ENCODE data around the gene FGFBP2.

Gene FGFBP2

DNA sequence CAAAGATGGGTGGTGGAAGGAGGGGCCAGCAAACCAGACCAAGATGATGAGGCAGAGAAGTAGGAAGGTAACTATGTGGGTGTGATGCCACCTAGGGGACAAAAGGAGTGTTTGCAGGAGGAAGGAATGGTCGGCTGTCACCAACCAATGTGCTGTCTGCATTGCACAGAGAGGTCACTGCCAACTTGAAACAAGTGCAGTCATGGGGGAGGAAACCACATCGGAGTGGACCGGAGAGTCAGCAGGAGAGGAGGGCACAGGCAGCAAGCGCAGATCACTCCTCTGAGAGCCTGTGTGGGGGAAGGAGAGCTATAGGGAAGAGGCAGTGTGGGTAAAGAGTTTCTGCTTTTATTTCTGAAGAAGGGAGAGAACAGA is 38.5 kb upstream of the FGFBP2 start:
- ChIA-PET CTCF (interaction anchor here (0.6 to 2.3 kb wide), 9 partner anchors 11 to 263 kb away, joined by 3 to 20 read pairs (median 4); no protein-coding TSS in a partner anchor), POLR2A (ENCODE audit: low non-redundant PET) (no interaction called here)
- no peak overlapping the region for H3K27ac ChIP-seq
- DNase-seq (ENCODE audit: low spot score) = peak; percentile 59
- peak; percentile 86 for TF ChIP-seq CTCF (conservative IDR thresholded peaks at IDR 0.05; ENCODE audit: low read depth)

GRCh38 chr4:16000708-16001483 is 37.9 kb upstream of the FGFBP2 start:
- CTCF ChIA-PET = interaction anchor here (0.5 to 2.3 kb wide), 13 partner anchors 10 to 1703 kb away, joined by 3 to 20 read pairs (median 4); no protein-coding TSS in a partner anchor
- TF ChIP-seq CTCF (conservative IDR thresholded peaks at IDR 0.05; ENCODE audit: low read depth) = no peak
- H3K27ac ChIP-seq = no peak overlapping the region
- POLR2A ChIA-PET (ENCODE audit: low non-redundant PET) = interaction anchor here (0.6 kb wide), 1 partner anchor 193 kb away, joined by 3 read pairs; no protein-coding TSS in a partner anchor
- no peak for DNase-seq (ENCODE audit: low spot score)

- CTCF ChIA-PET = no interaction called here
- no peak for TF ChIP-seq CTCF (conservative IDR thresholded peaks at IDR 0.05; ENCODE audit: low read depth)
- POLR2A ChIA-PET (ENCODE audit: low non-redundant PET) = no interaction called here
- DNase-seq (ENCODE audit: low spot score) = no peak
- H3K27ac ChIP-seq = no peak overlapping the region
Observed at GRCh38 chr4:15996773-15997172, 33.8 kb upstream of the FGFBP2 start.

GRCh38 chr4:15995826-15996225 is 32.9 kb upstream of the FGFBP2 start:
- ChIA-PET POLR2A (ENCODE audit: low non-redundant PET) (no interaction called here), CTCF (interaction anchor here (1.3 kb wide), 1 partner anchor 190 kb away, joined by 5 read pairs; no protein-coding TSS in a partner anchor)
- no peak for TF ChIP-seq CTCF (conservative IDR thresholded peaks at IDR 0.05; ENCODE audit: low read depth)
- no peak for DNase-seq (ENCODE audit: low spot score)
- H3K27ac ChIP-seq = no peak overlapping the region

GRCh38 chr4:15992167-15992485 is 29.2 kb upstream of the FGFBP2 start:
- CTCF ChIA-PET = no interaction called here
- H3K27ac ChIP-seq = no peak overlapping the region
- POLR2A ChIA-PET (ENCODE audit: low non-redundant PET) = no interaction called here
- TF ChIP-seq CTCF (conservative IDR thresholded peaks at IDR 0.05; ENCODE audit: low read depth) = no peak
- no peak for DNase-seq (ENCODE audit: low spot score)

GRCh38 chr4:15990570-15991285 is 27.8 kb upstream of the FGFBP2 start:
- POLR2A ChIA-PET (ENCODE audit: low non-redundant PET) = no interaction called here
- CTCF ChIA-PET = interaction anchor here (0.7 kb wide), 2 partner anchors 11 to 85 kb away, joined by 3 read pairs; no protein-coding TSS in a partner anchor
- no peak overlapping the region for H3K27ac ChIP-seq
- DNase-seq (ENCODE audit: low spot score) = no peak
- TF ChIP-seq CTCF (conservative IDR thresholded peaks at IDR 0.05; ENCODE audit: low read depth) = no peak

Measured in RWPE1 (cell line).